Tongue (tissue), 2 donors: ENCODE results near the gene ZNF552. TPM values are rescaled to one million over a fixed set of nuclear protein-coding genes. Genes with fewer than 3 reads are reported as not detected.
A peak's percentile ranks its signal among the peaks of the same experiment; 100 is the strongest.
"Not testable (repeated sequence)": the region's sequence is repeated elsewhere in the genome, so short reads cannot be mapped to it uniquely, and the experiment has no call there.

Experiments used
- DNase-seq: peaks from one replicate; pipeline ENCODE4 v3.0.0-alpha.2; 2015
- total RNA-seq: library from RNA; depleted of rRNA; stranded (reverse); fragments of >200 nt; gene quantifications from one replicate; pipeline ENCODE4 v1.2.3, GENCODE V29; 2014

Gene ZNF552
- 5.7 TPM for total RNA-seq

- peak; percentile 97 for DNase-seq
Observed at GRCh38 chr19:57814505-57815246, at the start of gene ZNF552. Gene ZNF552 (minus strand): TSS chr19:57814913. CDS start chr19:57814743, 170 bp downstream.

DNA sequence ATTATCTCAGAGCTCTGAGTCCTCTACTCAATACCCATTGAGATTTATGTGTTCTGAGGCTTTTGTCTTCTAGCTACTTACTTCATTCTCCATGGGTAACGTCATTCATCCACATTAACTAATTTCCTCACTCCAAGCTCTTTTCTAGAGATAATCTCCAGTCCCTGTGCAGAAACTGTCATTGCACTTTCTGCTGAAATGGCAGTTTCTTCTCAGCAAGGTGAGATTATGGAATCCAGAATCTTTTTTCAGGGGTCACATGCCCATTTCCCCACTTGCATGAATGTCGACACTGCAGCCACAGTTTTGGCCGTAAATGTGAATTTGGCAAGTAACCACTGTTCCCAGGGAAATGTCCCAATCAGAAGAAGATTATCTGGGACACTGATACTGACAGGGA, 47.6 kb upstream of the ZNF552 start:
- DNase-seq, result not testable (repeated sequence)

GRCh38 chr19:57854117-57854516, 39.4 kb upstream of the ZNF552 start:
- not testable (repeated sequence) for DNase-seq

DNA sequence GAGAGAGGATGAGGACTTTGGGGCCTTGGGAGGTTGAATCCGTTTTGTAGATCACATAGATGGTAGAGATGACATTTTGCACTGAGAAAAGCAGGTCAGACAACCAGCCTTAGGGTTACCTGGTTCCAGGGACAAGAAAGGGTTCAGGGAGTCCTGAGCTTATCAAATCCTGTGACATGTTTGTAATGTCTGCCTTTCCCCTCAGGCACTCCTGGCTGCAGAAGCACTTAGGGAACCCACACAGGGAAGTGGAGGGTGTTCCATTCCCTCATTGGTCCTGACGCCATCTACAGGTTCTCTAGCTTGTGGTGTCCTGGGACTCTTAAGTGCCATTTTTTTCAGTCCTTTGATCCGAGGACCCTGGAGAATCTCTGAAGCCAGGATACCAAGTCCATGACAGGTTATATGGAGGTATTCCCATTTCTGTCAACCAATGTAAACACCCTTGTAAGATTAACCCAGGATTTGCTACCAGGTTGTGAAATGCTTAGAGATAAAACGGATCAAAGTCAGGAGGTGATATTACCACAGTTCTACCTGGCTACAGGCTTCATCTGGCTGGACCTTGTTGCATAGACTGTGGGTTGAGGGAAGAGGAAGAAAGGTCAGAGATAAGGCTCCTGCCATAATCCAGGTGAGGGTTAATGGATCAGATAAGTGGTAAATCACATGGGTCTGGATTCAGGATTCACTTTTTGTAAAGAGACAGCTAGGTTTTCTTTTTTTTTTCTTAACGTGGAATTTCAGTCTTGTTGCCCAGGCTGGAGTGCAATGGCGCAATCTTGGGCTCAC, 37.3 kb upstream of the ZNF552 start:
- not testable (repeated sequence) for DNase-seq

GRCh38 chr19:57850553-57851017, 35.9 kb upstream of the ZNF552 start:
- peak; percentile 14 for DNase-seq

GRCh38 chr19:57849666-57850473, 35.2 kb upstream of the ZNF552 start, which contains the start of gene ZNF587:
Gene ZNF587 (plus strand): TSS chr19:57849859. CDS start chr19:57850039, 180 bp downstream.
- peak; percentile 92 for DNase-seq

- DNase-seq, result not testable (repeated sequence)
Observed at GRCh38 chr19:57849162-57849665, 34.5 kb upstream of the ZNF552 start.

- DNase-seq, result not testable (repeated sequence)
Observed at GRCh38 chr19:57847164-57847563, 32.5 kb upstream of the ZNF552 start.

DNA sequence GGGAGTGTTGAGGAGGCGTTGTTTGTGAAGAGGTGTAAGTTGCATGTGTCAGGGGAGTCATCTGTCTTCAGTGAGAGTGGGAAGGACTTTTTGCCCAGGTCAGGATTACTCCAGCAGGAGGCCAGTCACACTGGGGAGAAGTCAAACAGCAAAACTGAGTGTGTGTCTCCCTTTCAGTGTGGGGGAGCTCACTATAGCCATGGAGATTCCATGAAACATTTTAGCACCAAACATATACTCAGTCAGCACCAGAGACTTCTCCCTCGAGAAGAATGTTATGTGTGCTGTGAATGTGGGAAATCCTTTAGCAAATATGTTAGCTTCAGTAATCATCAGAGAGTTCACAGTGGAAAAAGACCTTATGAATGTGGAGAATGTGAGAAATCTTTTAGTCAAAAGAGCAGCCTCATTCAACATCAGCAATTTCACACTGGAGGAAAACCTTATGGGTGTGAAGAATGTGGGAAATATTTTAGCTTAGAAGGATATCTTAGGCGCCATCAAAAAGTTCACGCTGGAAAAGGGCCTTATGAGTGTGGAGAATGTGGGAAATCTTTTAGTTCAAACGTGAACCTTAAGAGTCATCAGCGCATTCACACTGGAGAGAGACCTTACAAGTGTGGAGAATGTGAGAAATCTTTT, 26.5 kb upstream of the ZNF552 start:
- DNase-seq, result no peak

GRCh38 chr19:57838622-57839191, 24.0 kb upstream of the ZNF552 start:
- not testable (repeated sequence) for DNase-seq

- not testable (repeated sequence) for DNase-seq
Observed at GRCh38 chr19:57836991-57837390, 22.3 kb upstream of the ZNF552 start.

GRCh38 chr19:57830071-57830602, 15.4 kb upstream of the ZNF552 start, which contains the start of gene ZNF587B:
Gene ZNF587B (plus strand): TSS chr19:57830299. CDS start chr19:57830529, 230 bp downstream.
- peak; percentile 91 for DNase-seq

DNA sequence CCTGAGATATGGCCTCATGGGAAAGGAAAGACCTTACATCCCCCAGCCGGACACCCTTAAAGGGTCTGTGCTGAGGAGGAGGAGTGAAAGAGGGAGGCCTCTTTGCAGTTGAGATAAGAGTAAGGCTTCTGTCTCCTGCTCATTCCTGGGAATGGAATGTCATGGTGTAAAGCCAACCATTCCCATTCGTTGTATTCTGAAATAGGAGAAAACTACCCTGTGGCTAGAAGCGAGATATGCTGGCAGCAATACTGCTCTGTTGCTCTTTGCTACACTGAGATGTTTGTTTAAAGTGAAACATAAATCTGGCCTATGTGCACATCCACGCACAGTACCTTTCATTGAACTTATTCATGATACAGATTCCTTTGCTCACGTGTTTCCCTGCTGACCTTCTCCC, 14.6 kb upstream of the ZNF552 start:
- no peak for DNase-seq

DNA sequence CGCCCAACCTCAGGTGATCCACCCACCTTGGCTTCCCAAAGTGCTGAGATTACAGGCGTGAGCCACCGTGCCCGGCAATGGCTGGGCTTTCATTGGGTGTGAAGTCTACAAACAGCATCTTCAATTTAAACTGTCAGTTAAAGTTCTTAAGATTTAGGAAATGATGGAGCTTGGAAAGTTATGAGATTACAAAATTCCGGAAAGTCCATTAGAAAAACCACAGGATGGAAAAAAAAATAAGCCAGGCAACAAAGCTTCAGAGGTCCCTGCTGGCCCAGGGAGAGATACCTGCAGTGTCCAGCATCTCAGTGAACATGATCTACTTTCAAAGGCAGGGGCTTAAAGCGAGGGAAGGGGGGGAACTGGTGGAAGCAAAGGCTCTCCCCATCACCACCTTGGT, 10.8 kb upstream of the ZNF552 start:
- DNase-seq, result no peak

- DNase-seq, result not testable (repeated sequence)
Observed at GRCh38 chr19:57823608-57824007, 8.9 kb upstream of the ZNF552 start.

DNA sequence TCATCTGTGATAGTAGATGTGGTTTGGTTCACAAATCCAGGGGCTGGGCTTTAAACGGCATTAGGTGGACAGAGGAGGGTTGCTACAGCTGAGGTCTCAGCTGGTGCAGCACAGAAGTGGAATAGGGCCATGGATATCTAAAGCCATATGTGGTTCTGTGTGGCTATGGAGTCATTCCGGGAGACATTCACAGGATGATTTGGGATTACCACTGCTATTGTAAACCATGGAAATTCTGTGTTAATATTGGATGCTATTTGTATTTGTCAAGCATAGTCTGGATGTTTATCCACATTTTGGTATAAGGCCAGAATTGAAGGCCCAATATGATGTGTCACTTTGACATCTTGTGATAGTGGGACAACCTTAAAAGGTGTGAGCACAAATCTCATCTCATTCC, 8.4 kb upstream of the ZNF552 start:
- DNase-seq, result not testable (repeated sequence)

DNA sequence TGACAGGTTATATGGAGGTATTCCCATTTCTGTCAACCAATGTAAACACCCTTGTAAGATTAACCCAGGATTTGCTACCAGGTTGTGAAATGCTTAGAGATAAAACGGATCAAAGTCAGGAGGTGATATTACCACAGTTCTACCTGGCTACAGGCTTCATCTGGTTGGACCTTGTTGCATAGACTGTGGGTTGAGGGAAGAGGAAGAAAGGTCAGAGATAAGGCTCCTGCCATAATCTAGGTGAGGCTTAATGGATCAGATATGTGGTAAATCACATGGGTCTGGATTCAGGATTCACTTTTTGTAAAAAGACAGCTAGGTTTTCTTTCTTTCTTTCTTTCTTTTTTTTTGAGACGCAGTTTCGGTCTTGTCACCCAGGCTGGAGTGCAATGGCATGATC, 6.8 kb upstream of the ZNF552 start:
- DNase-seq, result not testable (repeated sequence)

DNA sequence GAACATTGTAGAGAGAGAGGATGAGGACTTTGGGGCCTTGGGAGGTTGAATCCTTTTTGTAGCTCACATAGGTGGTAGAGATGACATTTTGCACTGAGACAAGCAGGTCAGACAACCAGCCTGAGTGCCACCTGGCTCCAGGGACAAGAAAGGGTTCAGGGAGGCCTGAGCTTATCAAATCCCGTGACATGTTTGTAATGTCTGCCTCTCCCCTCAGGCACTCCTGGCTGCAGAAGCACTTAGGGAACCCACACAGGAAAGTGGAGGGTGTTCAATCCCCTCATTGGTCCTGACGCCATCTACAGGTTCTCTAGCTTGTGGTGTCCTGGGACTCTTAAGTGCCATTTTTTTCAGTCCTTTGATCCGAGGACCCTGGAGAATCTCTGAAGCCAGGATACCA, 6.4 kb upstream of the ZNF552 start:
- DNase-seq, result not testable (repeated sequence)

GRCh38 chr19:57820599-57820998, 5.9 kb upstream of the ZNF552 start:
- no peak for DNase-seq

DNA sequence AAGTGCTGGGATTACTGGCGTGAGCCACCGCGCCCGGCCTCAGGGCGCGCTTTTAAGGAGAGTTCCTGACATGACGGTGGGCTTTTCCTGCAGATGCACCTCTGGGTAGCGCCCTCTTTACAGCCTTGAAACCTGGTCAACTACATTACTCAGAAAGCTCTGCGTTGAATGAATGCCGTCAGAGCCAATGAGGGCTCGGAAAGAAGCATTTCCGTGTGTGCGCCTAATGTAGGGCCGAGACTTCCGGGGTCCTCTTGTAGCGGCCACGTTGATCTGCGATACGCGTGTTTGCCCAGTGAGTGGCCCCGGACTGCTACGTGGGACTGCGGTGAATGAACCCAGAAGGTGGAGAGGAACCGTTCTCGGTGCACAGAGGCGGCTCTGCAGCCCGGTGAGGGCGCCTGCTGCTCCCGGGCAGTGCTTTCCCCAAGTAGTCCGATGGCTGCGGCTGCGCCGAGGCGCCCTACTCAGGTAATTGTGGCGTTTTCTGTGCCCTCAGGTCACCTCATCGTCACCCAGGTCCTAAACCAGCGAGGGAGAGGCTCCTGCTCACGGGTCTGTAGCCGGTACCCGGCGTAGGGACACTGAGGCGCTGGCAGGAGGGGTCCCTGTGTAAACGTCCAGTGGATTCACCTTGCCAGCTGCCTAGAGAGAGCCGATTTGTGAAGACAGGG, 4.9 kb upstream of the ZNF552 start:
- peak; percentile 96 for DNase-seq
